Colonic mucosa (tissue), 4 donors: Measurements from ENCODE around the gene LORICRIN. TPM values are rescaled to one million over a fixed set of nuclear protein-coding genes. Genes with fewer than 3 reads are reported as not detected.

Experiments used
- DNase-seq: peaks from one replicate; pipeline ENCODE4 v3.0.0-alpha.2; 2020
- H3K27ac ChIP-seq: fragments of 200-600 bp; one replicate; pipeline ENCODE4 v1.8.0; 2021
- H3K27me3 ChIP-seq: fragments of 200-600 bp; one replicate; pipeline ENCODE4 v1.8.0; 2021
- H3K36me3 ChIP-seq: fragments of 200-600 bp; one replicate; pipeline ENCODE4 v1.8.0; 2021
- H3K4me1 ChIP-seq: fragments of 200-600 bp; one replicate; pipeline ENCODE4 v1.8.0; 2021; ENCODE audit warnings: mild to moderate bottlenecking
- H3K4me3 ChIP-seq: fragments of 200-600 bp; one replicate; pipeline ENCODE4 v1.8.0; 2021
- H3K9ac ChIP-seq, 2 donors: one replicate each; pipeline ENCODE4 v1.7.0; 2013; ENCODE audit warnings: control low read depth in 2 of 2, low read depth in 2 of 2, low read length in 2 of 2
- H3K9me3 ChIP-seq: fragments of 200-600 bp; one replicate; pipeline ENCODE4 v1.8.0; 2021
- CTCF ChIP-seq: fragments of 200-600 bp; IDR thresholded peaks from one replicate; pipeline ENCODE4 v1.8.0; 2022; ENCODE audit warnings: antibody characterized with exemption, mild to moderate bottlenecking
- intact Hi-C: fragments of 100-400 bp; cut with DNase I; formaldehyde crosslinking; loops from one replicate; pipeline ENCODE4 v1.14.1; 2022
- total RNA-seq, 2 donors: library from RNA; stranded (reverse); fragmentation: NEBNext Ultra II Directional in 1 of 2; extraction: Animal tissue kit (Norgen Biotek cat#: 25700) in 1 of 2; gene quantifications; one replicate each; pipeline ENCODE4 v1.2.1, GENCODE V29; 2021
- donor health status: healthy.
- donor health status: DM: no; HTN: no; CAD: no.
- donor health status: DM: no; HTN: no; CAD: no.

The LORICRIN gene
- total RNA-seq, 2 donors from 2014 or later, result not detected

GRCh38 chr1:153262462-153263157, 3.1 kb downstream of the LORICRIN start:
- H3K9ac ChIP-seq, result no peak overlapping the region
- DNase-seq, result no peak
- no peaks in the 10 kb centered on the region for H3K36me3 ChIP-seq
- intact Hi-C loops, result no loop called here
- no peaks in the 10 kb centered on the region for H3K4me1 ChIP-seq
- no peak overlapping the region for H3K4me3 ChIP-seq
- no peak overlapping the region for H3K27ac ChIP-seq
- no peaks in the 10 kb centered on the region for H3K9me3 ChIP-seq
- peaks cover 35% of the 10 kb centered on the region for H3K27me3 ChIP-seq
- TF ChIP-seq CTCF, result no peak

DNA sequence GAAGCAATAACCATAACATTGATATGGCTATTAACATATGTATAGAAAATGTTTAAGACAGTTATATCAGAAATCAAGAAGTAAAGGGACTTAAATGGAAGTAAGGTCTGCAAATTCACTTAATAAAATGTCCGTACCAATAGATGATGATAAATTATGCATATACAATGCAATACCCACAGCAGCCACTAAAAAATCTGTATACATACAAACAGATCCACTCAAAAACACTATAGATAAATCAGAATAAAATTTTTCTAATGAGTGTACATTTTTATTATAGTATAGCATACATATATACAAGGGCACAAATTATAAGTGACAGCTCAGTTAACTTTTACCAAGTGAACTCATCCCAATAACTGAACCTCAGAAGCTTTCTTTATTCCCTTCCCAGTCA, 6.0 kb downstream of the LORICRIN start:
- Histone ChIP-seq H3K4me3 (no peak overlapping the region), H3K9ac (no peak overlapping the region), H3K27ac (no peak overlapping the region), H3K27me3 (peaks cover 30% of the 10 kb centered on the region), H3K9me3 (no peaks in the 10 kb centered on the region), H3K36me3 (no peaks in the 10 kb centered on the region), H3K4me1 (no peaks in the 10 kb centered on the region)
- intact Hi-C loops, result no loop called here
- TF ChIP-seq CTCF, result no peak
- DNase-seq, result no peak

GRCh38 chr1:153271711-153272110, 12.2 kb downstream of the LORICRIN start:
- Histone ChIP-seq H3K27ac (no peak overlapping the region), H3K9me3 (no peaks in the 10 kb centered on the region), H3K4me3 (no peak overlapping the region), H3K4me1 (no peaks in the 10 kb centered on the region), H3K9ac (no peak overlapping the region), H3K27me3 (peaks cover 4% of the 10 kb centered on the region), H3K36me3 (no peaks in the 10 kb centered on the region)
- intact Hi-C loops, result no loop called here
- no peak for DNase-seq
- TF ChIP-seq CTCF, result no peak

- no peak overlapping the region for H3K4me3 ChIP-seq
- H3K27ac ChIP-seq, result no peak overlapping the region
- intact Hi-C loops, result no loop called here
- TF ChIP-seq CTCF, result no peak
- DNase-seq, result no peak
- no peaks in the 10 kb centered on the region for H3K36me3 ChIP-seq
- H3K4me1 ChIP-seq, result no peaks in the 10 kb centered on the region
- peaks cover 1% of the 10 kb centered on the region for H3K27me3 ChIP-seq
- no peak overlapping the region for H3K9ac ChIP-seq
- no peaks in the 10 kb centered on the region for H3K9me3 ChIP-seq
Observed at GRCh38 chr1:153272186-153272585, 12.7 kb downstream of the LORICRIN start.

DNA sequence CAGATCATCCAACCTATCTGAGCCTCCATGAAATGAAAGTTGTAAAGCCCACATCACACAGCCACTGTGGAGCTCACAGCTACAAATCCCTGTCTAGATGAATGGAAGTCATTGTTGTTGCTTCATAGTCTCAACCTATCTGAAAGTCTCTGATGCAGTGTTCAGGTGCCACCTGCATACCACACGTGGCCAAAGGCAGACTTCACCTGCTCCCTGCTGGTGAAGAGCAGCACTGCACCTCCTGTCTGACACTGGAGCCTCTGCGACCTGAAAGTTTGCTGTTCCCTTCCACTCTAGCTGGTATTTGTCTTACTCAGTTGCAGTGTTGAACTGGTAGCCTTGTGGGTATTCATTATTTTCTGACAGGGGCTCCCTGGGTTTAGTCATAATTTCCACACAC, 18.4 kb downstream of the LORICRIN start:
- intact Hi-C loops, result no loop called here
- Histone ChIP-seq H3K27me3 (no peaks in the 10 kb centered on the region), H3K4me3 (no peak overlapping the region), H3K27ac (no peak overlapping the region), H3K9ac (no peak overlapping the region), H3K9me3 (no peaks in the 10 kb centered on the region), H3K36me3 (no peaks in the 10 kb centered on the region), H3K4me1 (no peaks in the 10 kb centered on the region)
- DNase-seq, result peak; percentile 49
- peak; percentile 81 for TF ChIP-seq CTCF
